Adrenal gland (tissue), 12 donors: ENCODE measurements around the gene TEX50. TPM values are rescaled to one million over a fixed set of nuclear protein-coding genes. Genes with fewer than 3 reads are reported as not detected.
A peak's percentile ranks its signal among the peaks of the same experiment; 100 is the strongest.
"Not testable (repeated sequence)": the region's sequence is repeated elsewhere in the genome, so short reads cannot be mapped to it uniquely, and the experiment has no call there.

Source experiments
- DNase-seq, 7 donors: peaks; one replicate each; pipeline ENCODE4 v3.0.0-alpha.2; 2019 to 2020
- H3K27ac ChIP-seq, 5 donors: fragments of 200-600 bp; sonication (generic) in 4 of 5; 1 replicate in 3 of 5; 2 replicates in 2 of 5; pipeline versions ENCODE4 v1.5.1 to v1.8.0; 2016 to 2020; ENCODE audit warnings: mild to moderate bottlenecking in 1 of 5
- H3K27me3 ChIP-seq: fragments of 200-600 bp; 2 replicates; pipeline ENCODE4 v1.8.0; 2021
- H3K36me3 ChIP-seq, 2 donors: fragments of 200-600 bp; replicated peaks in 1 of 2; 1 replicate in 1 of 2; 2 replicates in 1 of 2; pipeline versions ENCODE4 v1.5.1 to v1.8.0; 2018 to 2022
- H3K4me1 ChIP-seq, 2 donors: fragments of 200-600 bp; replicated peaks in 1 of 2; 1 replicate in 1 of 2; 2 replicates in 1 of 2; pipeline versions ENCODE4 v1.5.1 to v1.8.0; 2018 to 2021
- H3K4me3 ChIP-seq, 4 donors: fragments of 200-600 bp; sonication (generic) in 3 of 4; one replicate each; pipeline ENCODE4 v1.5.1; 2016 to 2018
- H3K9me3 ChIP-seq, 3 donors: fragments of 200-600 bp; sonication (generic) in 1 of 3; replicated peaks in 1 of 3; 1 replicate in 2 of 3; 2 replicates in 1 of 3; pipeline versions ENCODE4 v1.5.1 to v1.8.0; 2016 to 2021
- CTCF ChIP-seq, 6 experiments: fragments of 450-650 bp in 4 of 6; fragments of 200-600 bp in 2 of 6; sonication (generic) in 1 of 6; IDR thresholded peaks; 1 replicate in 5 of 6; 2 replicates in 1 of 6; pipeline versions ENCODE4 v1.5.1 to v1.8.0; 2016 to 2021; ENCODE audit warnings: antibody characterized with exemption in 6 of 6, mild to moderate bottlenecking in 2 of 6, moderate library complexity in 1 of 6
- POLR2A ChIP-seq, 2 donors: fragments of 450-650 bp; IDR thresholded peaks; one replicate each; pipeline ENCODE4 v1.6.1; 2017; ENCODE audit warnings: antibody characterized with exemption in 2 of 2, mild to moderate bottlenecking in 2 of 2, moderate library complexity in 1 of 2
- WGBS, 4 donors: extraction: QIAGEN DNeasy Blood & Tissue Kit in 2 of 4; methylation state at CpG; one replicate each; pipeline versions ENCODE4 v1.1.5 to v1.1.7; 2013 to 2017; 5-methylcytosine and 5-hydroxymethylcytosine counted together
- intact Hi-C, 2 donors: fragments of 100-400 bp; cut with DNase I; formaldehyde crosslinking; loops; one replicate each; pipeline versions ENCODE4 v1.14.1 to v1.15.0; 2022 to 2023
- polyA plus RNA-seq, 3 donors: library from polyadenylated mRNA; stranded (reverse); fragments of 200-250 nt in 2 of 3; fragments of 350-450 nt in 1 of 3; fragmentation: Illumina TruSeq in 1 of 3; extraction: RNeasy Lipid Tissue Mini Kit (QIAGEN cat#74804) in 1 of 3; gene quantifications; one replicate each; pipeline ENCODE4 v1.2.3, GENCODE V29; 2013 to 2014
- total RNA-seq, 9 donors: library from RNA; depleted of rRNA in 4 of 9; stranded (reverse); fragments of >200 nt in 4 of 9; fragments of 120-200 nt in 1 of 9; fragmentation: NEBNext Ultra II Directional in 1 of 9; extraction: Animal tissue kit (Norgen Biotek cat#: 25700) in 1 of 9; gene quantifications; one replicate each; pipeline versions ENCODE4 v1.1.0 to v1.2.4, GENCODE V29; 2013 to 2023
- donor health status: healthy with polysubstance abuse.
- donor health status: Bipolar disorder and iron deficiency.
- donor health status: DM: yes; HTN: yes; CAD: no.
- donor health status: DM: no; HTN: no; CAD: no.
- donor health status: DM: no; HTN: no; CAD: no.
- donor health status: DM: yes; HTN: yes; CAD: no.

TEX50 gene
- total and polyA plus RNA-seq, 12 donors = not detected

- intact Hi-C loops = no loop called here
- Histone ChIP-seq H3K4me3 (no peak overlapping the region), H3K4me1 (no peaks in the 10 kb centered on the region), H3K36me3 (no peaks in the 10 kb centered on the region), H3K27ac (no peak overlapping the region), H3K27me3 (no peaks in the 10 kb centered on the region), H3K9me3 (no peaks in the 10 kb centered on the region)
- TF ChIP-seq CTCF (IDR thresholded peaks at IDR 0.05) (no peak), POLR2A (IDR thresholded peaks at IDR 0.05) (no peak)
- DNase-seq = no peak
These were observed 7.9 kb upstream of the TEX50 start for GRCh38 chr1:173627269-173627668.

- Histone ChIP-seq H3K4me3 (no peak overlapping the region), H3K27me3 (no peaks in the 10 kb centered on the region), H3K27ac (no peak overlapping the region), H3K9me3 (no peaks in the 10 kb centered on the region), H3K36me3 (no peaks in the 10 kb centered on the region), H3K4me1 (no peaks in the 10 kb centered on the region)
- DNase-seq = no peak
- intact Hi-C loops = no loop called here
- WGBS, 4 donors = 80 to 94% (median 91%) methylated on average over 3 of the region's 3 CpGs
- TF ChIP-seq POLR2A (IDR thresholded peaks at IDR 0.05) (no peak), CTCF (IDR thresholded peaks at IDR 0.05) (no peak)
These were observed 6.2 kb upstream of the TEX50 start for GRCh38 chr1:173628888-173629287.

- H3K4me3 ChIP-seq, H3K9me3 ChIP-seq, H3K27ac ChIP-seq, intact Hi-C loops, H3K27me3 ChIP-seq, H3K36me3 ChIP-seq, DNase-seq, H3K4me1 ChIP-seq: not testable (repeated sequence)
- 91 to 96% (median 94%) methylated on average over 4 to 6 of the region's 6 CpGs for WGBS, 4 donors
These were observed 2.3 kb downstream of the TEX50 start for GRCh38 chr1:173637236-173638042.

GRCh38 chr1:173638043-173639021 lies 3.2 kb downstream of the TEX50 start:
- Histone ChIP-seq H3K4me1 (peaks cover 5 to 10% of the 10 kb centered on the region in 2 donors), H3K27ac (peak overlapping the region in 2 of 5 donors; percentile 21 to 37), H3K4me3 (no peak overlapping the region), H3K9me3 (no peaks in the 10 kb centered on the region), H3K27me3 (no peaks in the 10 kb centered on the region), H3K36me3 (no peaks in the 10 kb centered on the region)
- TF ChIP-seq CTCF (IDR thresholded peaks at IDR 0.05) (no peak), POLR2A (IDR thresholded peaks at IDR 0.05) (no peak)
- 74 to 76% (median 75%) methylated on average over 12 of the region's 12 CpGs for WGBS, 4 donors
- intact Hi-C loops = no loop called here
- DNase-seq = no peak
